Measurements from ENCODE around the gene TMEM127.

DNA sequence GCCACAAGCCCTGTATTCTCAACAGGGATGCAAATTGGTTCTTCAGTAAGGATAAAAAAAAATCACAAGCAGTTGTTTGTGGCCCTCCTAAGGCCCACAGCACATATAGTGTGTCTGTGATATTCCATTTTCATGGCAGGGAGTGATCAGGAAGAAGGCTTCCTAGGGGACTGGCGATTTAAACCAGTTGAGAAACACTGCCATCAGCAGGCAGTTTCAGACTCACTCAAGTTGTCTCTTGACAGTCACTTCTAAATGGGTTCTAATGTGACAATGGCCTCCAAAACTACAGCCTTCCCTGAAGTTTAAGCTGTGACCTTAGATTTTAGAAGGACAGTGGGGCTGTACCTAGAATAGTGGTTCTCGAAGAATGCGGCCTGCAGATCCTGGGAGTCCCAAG is 6.2 kb upstream of the TMEM127 start:
- TF ChIP-seq, protein P1, sequence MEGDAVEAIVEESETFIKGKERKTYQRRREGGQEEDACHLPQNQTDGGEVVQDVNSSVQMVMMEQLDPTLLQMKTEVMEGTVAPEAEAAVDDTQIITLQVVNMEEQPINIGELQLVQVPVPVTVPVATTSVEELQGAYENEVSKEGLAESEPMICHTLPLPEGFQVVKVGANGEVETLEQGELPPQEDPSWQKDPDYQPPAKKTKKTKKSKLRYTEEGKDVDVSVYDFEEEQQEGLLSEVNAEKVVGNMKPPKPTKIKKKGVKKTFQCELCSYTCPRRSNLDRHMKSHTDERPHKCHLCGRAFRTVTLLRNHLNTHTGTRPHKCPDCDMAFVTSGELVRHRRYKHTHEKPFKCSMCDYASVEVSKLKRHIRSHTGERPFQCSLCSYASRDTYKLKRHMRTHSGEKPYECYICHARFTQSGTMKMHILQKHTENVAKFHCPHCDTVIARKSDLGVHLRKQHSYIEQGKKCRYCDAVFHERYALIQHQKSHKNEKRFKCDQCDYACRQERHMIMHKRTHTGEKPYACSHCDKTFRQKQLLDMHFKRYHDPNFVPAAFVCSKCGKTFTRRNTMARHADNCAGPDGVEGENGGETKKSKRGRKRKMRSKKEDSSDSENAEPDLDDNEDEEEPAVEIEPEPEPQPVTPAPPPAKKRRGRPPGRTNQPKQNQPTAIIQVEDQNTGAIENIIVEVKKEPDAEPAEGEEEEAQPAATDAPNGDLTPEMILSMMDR (IDR thresholded peaks at IDR 0.05) = no peak
- no peak for TF ChIP-seq ZFX (IDR thresholded peaks at IDR 0.05; ENCODE audit: borderline replicate concordance)

All from 22Rv1 (cell line).